Prostate gland (tissue), 2 donors: ENCODE data around the gene SYNE1. TPM values are rescaled to one million over a fixed set of nuclear protein-coding genes. Genes with fewer than 3 reads are reported as not detected.
"Not testable (repeated sequence)": the region's sequence is repeated elsewhere in the genome, so short reads cannot be mapped to it uniquely, and the experiment has no call there.

Experiments used
- DNase-seq: peaks from one replicate; pipeline ENCODE4 v3.0.0-alpha.2; 2019; ENCODE audit warnings: low spot score
- H3K27ac ChIP-seq, 2 donors: fragments of 200-600 bp; sonication (generic); 2 replicates each; pipeline ENCODE4 v1.5.1; 2017 to 2019
- H3K27me3 ChIP-seq: fragments of 200-600 bp; sonication (generic); replicated peaks from 2 replicates; pipeline ENCODE4 v1.5.1; 2019; ENCODE audit not compliant: insufficient read depth
- H3K36me3 ChIP-seq, 2 donors: fragments of 200-600 bp; sonication (generic); 1 replicate in 1 of 2; 2 replicates in 1 of 2; pipeline versions ENCODE4 v1.5.1 to v1.8.1; 2017 to 2019
- H3K4me1 ChIP-seq: fragments of 200-600 bp; sonication (generic); replicated peaks from 2 replicates; pipeline ENCODE4 v1.5.1; 2019
- H3K4me3 ChIP-seq, 2 donors: fragments of 200-600 bp; sonication (generic); 2 replicates each; pipeline ENCODE4 v1.5.1; 2017 to 2019
- H3K9me3 ChIP-seq: fragments of 200-600 bp; sonication (generic); 2 replicates; pipeline ENCODE4 v1.5.1; 2017
- CTCF ChIP-seq, 4 experiments: fragments of 200-600 bp in 2 of 4; fragments of 450-650 bp in 2 of 4; sonication (generic) in 2 of 4; IDR thresholded peaks; 1 replicate in 3 of 4; 2 replicates in 1 of 4; pipeline ENCODE4 v1.5.1; 2016 to 2019; ENCODE audit warnings: antibody characterized with exemption in 4 of 4, mild to moderate bottlenecking in 2 of 4, moderate library complexity in 2 of 4
- POLR2A ChIP-seq: fragments of 450-650 bp; IDR thresholded peaks from one replicate; pipeline ENCODE4 v1.6.1; 2016; ENCODE audit warnings: antibody characterized with exemption, mild to moderate bottlenecking
- POLR2AphosphoS5 ChIP-seq: sonication (generic); formaldehyde crosslinking; IDR thresholded peaks from one replicate; pipeline ENCODE4 v1.6.1; 2017; ENCODE audit warnings: antibody characterized with exemption
- WGBS: methylation state at CpG from one replicate; pipeline ENCODE4 v1.1.5; 2018; 5-methylcytosine and 5-hydroxymethylcytosine counted together
- intact Hi-C: fragments of 100-400 bp; cut with DNase I; formaldehyde crosslinking; loops from one replicate; pipeline ENCODE4 v1.14.2; 2022
- total RNA-seq, 2 donors: library from RNA; depleted of rRNA; stranded (reverse); fragments of >200 nt; gene quantifications; one replicate each; pipeline ENCODE4 v1.1.0, GENCODE V29; 2016

Gene SYNE1
- total RNA-seq, 2 donors from 2014 or later, result 36.5 to 154 TPM

GRCh38 chr6:152329638-152330448, 307.3 kb downstream of the SYNE1 start:
- H3K9me3 ChIP-seq, result no peaks in the 10 kb centered on the region
- no peak overlapping the region for H3K4me3 ChIP-seq
- peaks cover 0 to 3% of the 10 kb centered on the region in 2 donors for H3K36me3 ChIP-seq
- H3K4me1 ChIP-seq, result no peaks in the 10 kb centered on the region
- H3K27ac ChIP-seq, result no peak overlapping the region
- TF ChIP-seq POLR2AphosphoS5 (no peak), POLR2A (no peak), CTCF (IDR thresholded peaks at IDR 0.05) (no peak)
- 91% methylated on average over 13 of the region's 13 CpGs for WGBS
- H3K27me3 ChIP-seq, result no peaks in the 10 kb centered on the region
- intact Hi-C loops, result no loop called here
- no peak for DNase-seq

GRCh38 chr6:152328200-152328599, 309.0 kb downstream of the SYNE1 start:
- H3K27me3 ChIP-seq, H3K4me1 ChIP-seq, H3K36me3 ChIP-seq, H3K27ac ChIP-seq, H3K9me3 ChIP-seq, intact Hi-C loops, DNase-seq, H3K4me3 ChIP-seq: not testable (repeated sequence)
- 98% methylated on average over 3 of the region's 3 CpGs for WGBS

GRCh38 chr6:152323376-152323775, 313.8 kb downstream of the SYNE1 start:
- Histone ChIP-seq H3K4me1 (no peaks in the 10 kb centered on the region), H3K36me3 (no peaks in the 10 kb centered on the region), H3K9me3 (no peaks in the 10 kb centered on the region), H3K27me3 (no peaks in the 10 kb centered on the region), H3K4me3 (no peak overlapping the region), H3K27ac (no peak overlapping the region)
- TF ChIP-seq POLR2A (no peak), CTCF (IDR thresholded peaks at IDR 0.05) (no peak), POLR2AphosphoS5 (no peak)
- intact Hi-C loops, result no loop called here
- no peak for DNase-seq
- WGBS, result 51% methylated on average over 13 of the region's 13 CpGs

- H3K36me3 ChIP-seq, result no peaks in the 10 kb centered on the region
- intact Hi-C loops, result no loop called here
- 94% methylated on average over 4 of the region's 4 CpGs for WGBS
- no peak overlapping the region for H3K4me3 ChIP-seq
- H3K27ac ChIP-seq, result no peak overlapping the region
- no peaks in the 10 kb centered on the region for H3K9me3 ChIP-seq
- no peaks in the 10 kb centered on the region for H3K4me1 ChIP-seq
- TF ChIP-seq POLR2A (no peak), POLR2AphosphoS5 (no peak), CTCF (IDR thresholded peaks at IDR 0.05) (no peak)
- DNase-seq, result no peak
- no peaks in the 10 kb centered on the region for H3K27me3 ChIP-seq
These were observed 318.9 kb downstream of the SYNE1 start for GRCh38 chr6:152318278-152318677.

GRCh38 chr6:152316024-152316423, 321.1 kb downstream of the SYNE1 start:
- Histone ChIP-seq H3K27ac (no peak overlapping the region), H3K4me1 (no peaks in the 10 kb centered on the region), H3K4me3 (no peak overlapping the region), H3K27me3 (no peaks in the 10 kb centered on the region), H3K9me3 (no peaks in the 10 kb centered on the region), H3K36me3 (no peaks in the 10 kb centered on the region)
- no peak for DNase-seq
- no peak for TF ChIP-seq POLR2A
- no peak for TF ChIP-seq POLR2AphosphoS5
- TF ChIP-seq CTCF (IDR thresholded peaks at IDR 0.05), result no peak
- intact Hi-C loops, result no loop called here
- WGBS, result 75% methylated on average over 7 of the region's 7 CpGs
